Measurements from ENCODE around the gene C14orf93.
A peak's percentile ranks its signal among the peaks of the same experiment; 100 is the strongest.

The C14orf93 gene

DNA sequence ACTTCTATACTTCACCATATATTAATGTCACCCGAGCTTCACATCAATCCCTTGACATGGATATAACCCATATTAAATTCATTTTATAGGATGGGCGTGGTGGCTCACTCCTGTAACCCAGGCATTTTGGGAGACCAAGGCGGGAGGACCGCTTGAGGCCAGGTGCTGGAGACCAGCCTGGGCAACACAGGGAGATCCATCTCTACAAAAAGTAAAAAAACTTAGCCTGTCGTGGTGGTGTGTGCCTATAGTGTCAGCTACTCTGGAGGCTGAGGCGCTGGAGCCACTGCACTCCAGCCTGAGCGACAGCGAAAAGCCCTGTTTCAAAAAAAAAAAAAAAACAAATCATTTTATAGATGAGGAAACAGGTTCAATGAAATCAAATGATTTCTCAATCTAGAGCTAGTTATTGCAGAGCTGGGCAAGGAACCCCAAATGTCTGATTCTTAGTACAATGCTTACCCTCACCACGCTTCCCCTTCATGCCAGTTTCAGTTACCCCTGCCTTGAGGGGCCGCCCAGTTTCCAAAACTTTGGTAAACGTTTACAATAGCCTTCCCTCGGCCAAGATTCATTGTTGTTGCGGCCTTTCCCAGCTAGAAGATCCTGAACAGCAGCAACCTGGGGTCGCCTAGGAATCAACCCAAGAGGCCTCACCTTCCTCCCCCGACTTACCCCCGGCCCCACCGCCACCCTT lies 24.0 kb upstream of the C14orf93 start:
- peaks cover 37% of the 10 kb centered on the region for H3K36me3 Mint-ChIP-seq (ENCODE audit: low read depth)
- H3K4me3 Mint-ChIP-seq: peak overlapping the region; percentile 88
- peak overlapping the region; percentile 99 for H3K27ac Mint-ChIP-seq
- TF ChIP-seq, protein P1, sequence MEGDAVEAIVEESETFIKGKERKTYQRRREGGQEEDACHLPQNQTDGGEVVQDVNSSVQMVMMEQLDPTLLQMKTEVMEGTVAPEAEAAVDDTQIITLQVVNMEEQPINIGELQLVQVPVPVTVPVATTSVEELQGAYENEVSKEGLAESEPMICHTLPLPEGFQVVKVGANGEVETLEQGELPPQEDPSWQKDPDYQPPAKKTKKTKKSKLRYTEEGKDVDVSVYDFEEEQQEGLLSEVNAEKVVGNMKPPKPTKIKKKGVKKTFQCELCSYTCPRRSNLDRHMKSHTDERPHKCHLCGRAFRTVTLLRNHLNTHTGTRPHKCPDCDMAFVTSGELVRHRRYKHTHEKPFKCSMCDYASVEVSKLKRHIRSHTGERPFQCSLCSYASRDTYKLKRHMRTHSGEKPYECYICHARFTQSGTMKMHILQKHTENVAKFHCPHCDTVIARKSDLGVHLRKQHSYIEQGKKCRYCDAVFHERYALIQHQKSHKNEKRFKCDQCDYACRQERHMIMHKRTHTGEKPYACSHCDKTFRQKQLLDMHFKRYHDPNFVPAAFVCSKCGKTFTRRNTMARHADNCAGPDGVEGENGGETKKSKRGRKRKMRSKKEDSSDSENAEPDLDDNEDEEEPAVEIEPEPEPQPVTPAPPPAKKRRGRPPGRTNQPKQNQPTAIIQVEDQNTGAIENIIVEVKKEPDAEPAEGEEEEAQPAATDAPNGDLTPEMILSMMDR (IDR thresholded peaks at IDR 0.05): no peak
- H3K4me1 Mint-ChIP-seq: peaks cover 60% of the 10 kb centered on the region
- H3K27me3 Mint-ChIP-seq (ENCODE audit: low read depth, poor library complexity): no peaks in the 10 kb centered on the region
- no peaks in the 10 kb centered on the region for H3K9me3 Mint-ChIP-seq
- DNase-seq: no peak

DNA sequence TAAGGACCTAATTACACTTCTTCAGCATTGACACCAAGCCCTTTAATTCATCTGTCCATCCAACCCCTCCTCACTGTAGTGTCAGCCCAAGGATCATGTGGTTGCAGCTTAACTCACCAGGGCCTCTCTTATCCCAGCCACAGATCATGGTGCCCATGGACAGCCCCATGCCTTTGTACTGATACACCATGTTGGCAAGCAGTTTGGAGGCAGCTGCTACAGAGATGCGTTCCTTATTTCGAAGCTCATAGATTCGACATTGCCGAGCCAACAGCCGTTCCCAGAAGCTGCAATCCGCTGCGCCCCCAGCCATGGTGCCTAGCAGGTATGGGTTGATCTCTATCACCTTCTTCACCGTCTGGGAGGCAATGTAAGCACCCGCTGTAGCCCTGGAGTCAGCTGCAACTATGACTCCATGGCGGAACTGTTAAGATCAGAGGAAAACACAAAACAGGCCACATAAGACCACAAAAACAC lies 23.3 kb upstream of the C14orf93 start:
- H3K4me3 Mint-ChIP-seq: peak overlapping the region; percentile 88
- H3K9me3 Mint-ChIP-seq: no peaks in the 10 kb centered on the region
- peak overlapping the region; percentile 99 for H3K27ac Mint-ChIP-seq
- no peak for DNase-seq
- peaks cover 58% of the 10 kb centered on the region for H3K4me1 Mint-ChIP-seq
- peaks cover 41% of the 10 kb centered on the region for H3K36me3 Mint-ChIP-seq (ENCODE audit: low read depth)
- TF ChIP-seq, protein P1 (IDR thresholded peaks at IDR 0.05): no peak
- H3K27me3 Mint-ChIP-seq (ENCODE audit: low read depth, poor library complexity): no peaks in the 10 kb centered on the region

DNA sequence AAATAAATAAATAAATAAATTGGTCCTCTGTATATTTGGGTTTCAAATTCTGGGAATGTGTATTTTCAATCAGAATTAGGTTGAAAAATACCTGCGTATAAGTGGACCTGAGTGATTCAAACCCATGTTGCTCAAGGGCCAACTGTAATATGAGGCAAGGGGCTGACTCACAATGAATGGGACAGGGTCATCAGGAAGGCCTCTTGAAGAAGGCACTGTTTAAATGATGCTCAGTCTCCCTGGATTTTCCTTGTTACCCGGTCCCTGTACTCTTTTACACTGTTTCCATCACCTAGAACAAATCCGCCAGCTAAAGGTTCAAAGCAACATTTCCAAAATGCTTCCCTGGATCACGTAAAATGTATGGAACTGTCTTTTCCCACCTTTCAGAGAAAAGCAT lies 21.0 kb upstream of the C14orf93 start:
- H3K27ac Mint-ChIP-seq: peak overlapping the region; percentile 75
- DNase-seq: no peak
- peak overlapping the region; percentile 54 for H3K4me3 Mint-ChIP-seq
- peaks cover 71% of the 10 kb centered on the region for H3K4me1 Mint-ChIP-seq
- no peaks in the 10 kb centered on the region for H3K27me3 Mint-ChIP-seq (ENCODE audit: low read depth, poor library complexity)
- TF ChIP-seq, protein P1 (IDR thresholded peaks at IDR 0.05): no peak
- peaks cover 55% of the 10 kb centered on the region for H3K36me3 Mint-ChIP-seq (ENCODE audit: low read depth)
- no peaks in the 10 kb centered on the region for H3K9me3 Mint-ChIP-seq

DNA sequence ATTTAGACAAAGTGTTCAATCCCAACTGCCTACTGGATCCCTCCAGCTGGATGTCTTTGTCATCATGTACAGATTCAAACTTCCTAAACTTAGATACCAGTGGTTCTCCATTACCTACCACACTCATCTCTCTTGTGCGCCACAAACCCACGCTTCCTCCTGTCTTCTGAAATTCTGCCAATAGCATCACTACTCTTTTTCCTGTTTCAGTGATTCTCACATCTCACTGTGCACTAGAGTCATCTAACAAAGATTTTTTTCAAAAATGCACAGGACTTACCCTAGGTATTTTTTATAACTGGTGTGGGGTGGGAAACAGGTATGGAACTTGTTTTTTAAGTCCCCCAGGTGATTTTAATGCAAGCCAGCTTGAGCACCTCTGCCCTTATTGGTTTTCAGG lies 18.9 kb upstream of the C14orf93 start:
- TF ChIP-seq, protein P1 (IDR thresholded peaks at IDR 0.05): no peak
- H3K27me3 Mint-ChIP-seq (ENCODE audit: low read depth, poor library complexity): no peaks in the 10 kb centered on the region
- peaks cover 73% of the 10 kb centered on the region for H3K4me1 Mint-ChIP-seq
- H3K36me3 Mint-ChIP-seq (ENCODE audit: low read depth): peaks cover 55% of the 10 kb centered on the region
- peak overlapping the region; percentile 40 for H3K4me3 Mint-ChIP-seq
- DNase-seq: no peak
- no peaks in the 10 kb centered on the region for H3K9me3 Mint-ChIP-seq
- H3K27ac Mint-ChIP-seq: peak overlapping the region; percentile 96

DNA sequence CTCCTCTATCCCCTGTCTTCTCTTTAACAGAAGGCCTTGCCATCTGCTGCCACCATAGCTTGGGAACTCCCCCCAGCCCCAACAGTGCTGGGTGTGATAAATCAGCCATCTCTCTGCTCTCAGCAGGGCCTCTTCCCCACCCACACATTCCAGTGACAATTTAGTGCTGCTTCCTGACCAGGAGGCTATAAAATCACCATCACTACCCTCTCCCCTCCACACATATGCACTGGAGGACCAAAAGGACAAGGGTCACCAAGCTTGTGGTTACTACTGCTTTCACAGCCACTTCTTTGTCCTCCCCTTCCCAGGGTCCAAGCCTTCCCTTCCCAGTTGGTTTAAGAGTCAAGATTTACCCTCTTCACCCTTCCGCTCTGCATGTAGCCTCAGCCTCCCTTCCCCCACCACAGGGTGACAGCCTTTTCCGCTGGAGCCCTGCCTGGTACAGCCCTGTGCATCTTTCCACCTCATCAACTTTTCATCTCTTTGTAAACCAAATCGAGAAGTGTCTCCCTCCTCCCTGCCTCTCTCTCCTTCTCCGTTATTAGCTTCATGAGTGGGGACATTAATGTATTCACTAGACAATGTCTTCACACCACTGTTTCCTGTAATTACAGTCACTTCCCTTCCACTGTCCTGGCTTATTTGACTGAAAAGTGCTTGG lies 15.3 kb upstream of the C14orf93 start:
- DNase-seq: peak; percentile 69
- TF ChIP-seq, protein P1 (IDR thresholded peaks at IDR 0.05): no peak
- Mint-ChIP-seq H3K4me1 (peaks cover 83% of the 10 kb centered on the region), H3K9me3 (no peaks in the 10 kb centered on the region), H3K27ac (peak overlapping the region; percentile 99), H3K4me3 (peak overlapping the region; percentile 71), H3K27me3 (ENCODE audit: low read depth, poor library complexity) (no peaks in the 10 kb centered on the region), H3K36me3 (ENCODE audit: low read depth) (peaks cover 27% of the 10 kb centered on the region)

Measured in nephron progenitor cell (in vitro differentiated cells).